CD4-positive, alpha-beta T cell treated with Interleukin-4 for 4 hours (primary cell): ENCODE results near the gene MAGEB1.

Experiments used
- DNase-seq: peaks from one replicate; pipeline ENCODE4 v3.0.0-alpha.2; 2020

Gene MAGEB1

DNA sequence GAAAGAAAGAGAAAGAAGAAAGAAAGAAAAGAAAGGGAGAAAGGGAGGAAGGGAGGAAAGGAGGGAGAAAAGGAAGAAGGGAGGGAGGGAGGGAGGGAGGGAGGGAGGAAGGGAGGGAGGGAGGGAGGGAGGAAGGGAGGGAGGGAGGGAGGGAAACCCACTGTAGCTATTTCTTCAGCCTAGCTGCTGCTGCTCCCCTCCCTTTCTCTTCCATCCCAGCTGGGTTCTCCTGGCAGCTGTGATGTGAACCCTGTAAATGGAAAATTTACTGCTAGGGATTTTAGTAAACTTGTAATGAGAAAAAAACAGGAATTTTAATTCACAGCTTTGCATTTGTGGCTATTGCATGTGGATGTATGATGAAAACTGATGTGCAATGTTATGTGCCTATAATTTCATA is 54.3 kb downstream of the MAGEB1 start:
- DNase-seq, result no peak
